GM18498 (cell line): Measurements from ENCODE around the gene MRPS33.
"Not testable (repeated sequence)": the region's sequence is repeated elsewhere in the genome, so short reads cannot be mapped to it uniquely, and the experiment has no call there.

ENCODE experiments used
- ATAC-seq: cut with Tn5 transposase; IDR thresholded peaks from one replicate; pipeline ENCODE4 v1.9.1; 2021; ENCODE audit warnings: mild to moderate bottlenecking, moderate library complexity; ENCODE audit not compliant: unreplicated experiment

The MRPS33 gene

DNA sequence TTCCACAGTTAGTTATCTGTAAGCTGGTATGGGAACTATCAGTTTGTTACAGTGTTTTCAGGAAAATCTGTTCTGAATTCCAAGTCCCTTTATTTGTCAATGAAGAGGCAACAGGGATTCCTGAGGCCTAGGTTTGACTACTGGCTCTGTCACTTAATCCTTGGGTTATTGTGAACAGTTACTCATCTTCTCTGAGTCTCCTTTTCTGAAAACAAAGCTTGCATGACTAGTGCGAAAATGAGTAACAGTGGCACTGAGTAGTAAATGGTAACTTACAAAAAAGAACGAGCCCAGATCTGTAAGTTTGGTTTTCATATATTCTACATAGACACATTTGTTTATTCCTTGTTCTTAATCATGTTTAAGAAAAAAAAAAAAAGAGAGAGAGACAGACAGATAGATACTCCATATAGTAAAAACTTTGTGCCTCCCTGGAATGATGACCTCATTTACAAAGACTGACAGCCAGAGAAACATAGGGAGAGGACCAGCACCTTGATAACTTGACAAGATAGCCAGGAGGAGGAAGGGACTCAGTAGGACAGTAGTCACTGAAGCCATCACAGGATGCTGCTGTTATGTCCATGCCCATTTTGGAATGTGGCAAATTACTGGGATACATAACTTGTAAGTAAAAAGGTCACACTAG, 1.9 kb downstream of the MRPS33 start:
- no peak for ATAC-seq

DNA sequence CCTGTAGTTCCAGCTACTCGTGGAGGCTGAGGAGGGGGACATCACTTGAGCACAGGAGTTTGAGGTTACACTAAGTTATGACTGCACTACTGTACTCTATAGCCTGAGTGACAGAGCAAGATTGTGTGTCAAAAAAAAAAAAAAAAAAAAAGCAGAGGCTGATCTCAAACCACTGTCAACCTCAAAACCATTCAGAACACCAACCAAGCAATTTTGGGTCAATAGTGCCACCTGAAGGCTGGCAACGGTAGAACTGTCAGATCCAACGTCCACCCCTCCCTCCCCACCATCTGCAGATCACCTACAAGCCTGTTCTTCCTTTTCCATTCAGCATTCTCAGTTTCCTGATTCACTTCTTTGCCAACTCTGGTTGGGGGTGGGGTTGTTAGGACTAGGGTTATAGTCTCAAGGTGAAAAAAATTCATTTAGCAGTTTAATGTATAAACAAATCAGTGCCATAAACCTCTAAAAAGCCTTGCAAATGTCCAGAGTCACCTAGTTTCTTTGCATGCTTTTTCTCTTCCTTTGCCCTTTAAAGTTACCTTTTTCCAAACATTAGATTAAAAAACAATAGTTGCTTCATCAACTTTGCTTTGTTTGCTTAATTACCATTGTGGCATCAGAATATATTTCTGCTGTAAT, 2.6 kb downstream of the MRPS33 start:
- ATAC-seq: peak; percentile 37

DNA sequence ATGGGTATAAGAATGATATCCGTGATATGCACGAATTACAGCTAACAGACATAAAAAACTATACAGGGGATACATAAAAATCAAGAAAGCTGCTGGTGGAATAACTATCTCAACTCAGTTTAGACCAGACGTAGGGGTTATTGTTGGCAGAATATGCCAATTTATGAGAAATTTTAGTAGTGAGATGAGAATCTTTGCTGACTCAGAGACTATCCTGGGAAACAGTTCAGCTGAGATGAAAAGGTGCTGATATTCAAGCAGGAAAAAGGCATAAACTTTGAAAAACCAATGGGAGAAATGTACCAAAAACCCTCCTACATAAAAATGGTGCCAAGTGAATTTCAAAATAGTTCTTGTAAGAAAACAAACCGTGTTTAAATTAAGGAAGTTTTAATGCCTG, 3.3 kb downstream of the MRPS33 start:
- ATAC-seq: no peak

DNA sequence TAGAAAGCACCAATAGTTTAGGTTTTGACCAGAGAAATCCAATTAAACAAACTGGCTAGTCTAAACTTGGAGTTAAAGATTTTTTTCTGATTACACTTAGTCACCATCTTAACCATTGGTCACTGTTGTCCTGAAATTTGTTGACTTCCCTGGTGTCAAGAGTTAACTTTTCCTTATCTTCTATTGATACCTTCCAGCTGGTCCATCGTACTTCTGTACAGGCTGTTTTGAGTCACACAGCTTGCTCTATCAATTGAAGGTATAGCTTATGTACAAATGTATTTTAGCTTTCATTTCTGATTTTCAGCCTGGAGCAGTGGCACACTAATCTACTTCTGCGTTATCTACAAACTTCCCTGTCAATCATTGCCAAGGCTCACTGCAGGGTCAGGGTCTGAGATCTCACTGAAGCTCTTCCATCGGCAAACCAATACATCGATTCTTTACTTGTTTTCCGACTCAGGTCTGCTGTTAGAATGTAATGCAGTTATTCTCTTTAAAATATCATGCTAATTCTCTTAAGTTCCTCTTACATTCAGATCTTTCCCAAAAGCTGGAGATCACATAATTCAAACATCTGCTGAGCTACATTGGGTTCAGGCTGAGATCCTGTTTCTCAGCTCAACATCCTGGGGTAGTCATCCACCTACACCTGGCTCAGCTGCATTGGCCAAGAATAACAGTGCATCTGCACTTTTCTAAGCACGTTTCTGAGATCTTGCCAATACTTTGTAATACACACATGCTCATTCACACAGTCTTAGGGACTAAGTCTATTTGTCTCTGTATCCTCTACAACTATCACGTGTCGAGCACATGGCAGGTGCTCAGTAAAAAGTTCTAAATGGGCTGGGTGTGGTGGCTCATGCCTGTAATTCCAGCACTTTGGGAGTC, 11.3 kb downstream of the MRPS33 start:
- no peak for ATAC-seq

DNA sequence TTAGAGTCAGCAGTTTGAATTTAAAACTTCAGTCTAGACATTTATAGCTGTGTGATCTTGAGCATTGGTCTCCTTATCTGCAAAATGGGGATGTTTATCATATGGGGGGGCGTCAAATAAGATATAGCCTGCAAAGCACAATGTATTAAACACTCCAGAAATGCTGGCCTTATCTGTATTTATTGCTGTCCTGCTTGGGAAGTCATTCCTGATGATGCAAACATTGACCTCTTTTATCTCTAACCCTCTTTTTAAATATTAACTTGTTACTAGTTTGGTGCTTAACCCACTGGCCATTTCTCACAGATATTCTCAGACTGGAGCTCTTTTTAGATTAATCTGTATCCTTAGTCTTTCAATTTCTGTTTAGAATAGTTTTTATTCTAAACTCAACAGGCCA, 13.2 kb downstream of the MRPS33 start:
- no peak for ATAC-seq

DNA sequence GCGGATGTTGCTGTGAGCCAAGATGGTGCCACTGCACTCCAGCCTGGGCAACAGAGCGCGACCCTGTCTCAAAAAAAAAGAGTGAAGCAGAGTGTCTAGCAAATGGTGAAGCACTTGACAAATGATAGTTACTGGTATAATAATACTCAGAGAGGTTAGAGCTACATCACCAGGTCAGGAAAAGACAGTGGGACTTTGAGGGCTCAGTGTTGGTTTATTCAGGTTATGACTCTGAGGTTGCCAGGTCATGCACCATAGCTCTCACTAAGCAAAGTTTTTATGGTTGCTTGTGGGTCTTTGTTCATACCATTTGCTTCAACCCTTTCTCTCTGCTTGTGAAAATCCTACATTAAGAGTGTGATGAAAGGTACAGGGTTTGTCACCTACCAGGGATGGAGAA, 13.6 kb downstream of the MRPS33 start:
- no peak for ATAC-seq

DNA sequence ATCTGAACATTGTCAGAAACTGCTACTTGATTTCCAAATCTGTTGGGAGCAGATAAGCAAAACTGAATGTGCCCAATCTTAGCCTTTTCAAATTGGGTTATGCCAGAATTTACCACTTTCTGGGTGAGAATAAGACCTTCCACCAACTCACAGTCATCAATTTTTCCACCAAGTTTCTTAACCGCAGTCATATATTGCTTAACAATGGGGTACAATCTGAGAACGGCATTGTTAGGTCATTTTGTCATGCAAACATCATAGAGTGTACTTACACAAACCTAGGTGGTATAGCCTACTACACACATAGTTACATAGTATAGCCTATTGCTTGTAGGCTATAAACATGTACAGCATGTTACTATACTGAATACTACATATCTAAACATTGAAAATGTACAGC, 16.0 kb downstream of the MRPS33 start:
- ATAC-seq: no peak

DNA sequence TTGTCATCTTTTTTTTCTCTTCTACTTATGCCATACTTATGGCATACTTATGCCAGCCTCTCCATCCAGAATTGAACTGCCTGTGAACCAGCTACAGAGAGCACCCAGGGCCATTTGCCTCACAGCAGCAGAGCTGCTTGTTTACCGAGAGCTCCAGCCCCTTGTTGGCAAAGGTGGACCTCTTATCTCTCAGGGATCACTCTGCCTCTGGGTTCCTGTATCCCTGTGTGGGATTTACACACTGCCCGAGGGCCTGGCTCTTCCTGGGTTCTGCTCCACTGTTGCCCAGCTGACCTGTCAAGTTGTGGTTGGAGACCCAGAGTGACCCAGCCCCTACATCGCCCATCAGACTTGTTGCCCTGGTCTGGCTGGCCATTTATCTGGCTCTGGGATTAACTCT, 22.3 kb downstream of the MRPS33 start:
- ATAC-seq: no peak

DNA sequence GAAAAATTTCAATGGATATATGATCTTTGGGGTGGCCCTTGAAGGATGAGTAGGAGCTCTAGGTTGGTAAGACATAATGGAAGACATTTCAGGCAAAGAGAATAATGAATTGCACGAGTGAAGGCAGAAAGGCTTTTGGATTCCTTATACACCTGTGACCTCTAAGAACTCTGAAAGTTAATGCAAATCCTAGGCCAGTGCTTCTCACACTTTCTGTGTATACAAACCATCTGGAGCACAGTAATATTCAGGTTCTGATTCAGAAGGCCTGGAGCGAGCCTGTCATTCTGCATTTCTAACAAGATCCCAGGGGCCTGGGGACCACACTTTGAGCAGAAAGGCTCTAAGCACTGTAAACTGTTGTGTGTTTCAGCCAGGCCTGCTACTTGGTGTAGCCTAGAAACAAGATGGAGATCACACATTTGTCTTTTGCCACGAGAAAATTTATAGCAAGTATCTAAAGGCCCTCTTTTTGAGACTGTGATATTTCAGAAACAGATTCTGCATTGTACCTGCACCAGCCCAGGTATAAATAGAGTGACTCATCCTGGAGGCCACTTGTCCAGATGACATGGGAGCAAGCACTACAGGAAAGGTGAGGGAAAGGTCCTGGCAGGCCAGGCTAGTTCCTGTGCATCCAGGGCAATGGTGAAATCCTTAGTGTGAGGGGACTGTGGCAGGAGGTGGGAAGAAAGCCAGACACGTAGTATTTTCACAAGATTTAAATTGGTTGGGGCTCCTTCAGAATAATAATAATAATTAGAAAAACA, 24.4 kb downstream of the MRPS33 start:
- ATAC-seq: no peak

DNA sequence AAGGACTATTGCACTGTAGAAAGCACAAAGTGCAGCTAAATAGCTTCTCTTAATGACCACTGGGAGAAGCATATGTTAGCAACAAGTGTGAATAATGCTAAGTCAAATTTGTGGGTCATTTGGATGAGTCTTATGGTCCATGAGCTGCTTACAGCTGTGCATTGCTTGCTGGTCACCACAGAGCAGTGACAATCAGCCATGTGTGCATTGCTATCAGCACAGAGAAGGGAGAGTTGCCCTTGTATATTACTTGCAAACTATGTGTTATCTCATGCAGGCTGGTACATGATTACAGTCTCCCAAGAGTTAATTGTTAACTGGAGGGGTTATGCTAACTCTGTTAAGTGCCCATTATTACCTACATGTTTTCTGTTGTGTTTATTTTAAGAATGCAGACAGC, 25.7 kb downstream of the MRPS33 start:
- no peak for ATAC-seq

DNA sequence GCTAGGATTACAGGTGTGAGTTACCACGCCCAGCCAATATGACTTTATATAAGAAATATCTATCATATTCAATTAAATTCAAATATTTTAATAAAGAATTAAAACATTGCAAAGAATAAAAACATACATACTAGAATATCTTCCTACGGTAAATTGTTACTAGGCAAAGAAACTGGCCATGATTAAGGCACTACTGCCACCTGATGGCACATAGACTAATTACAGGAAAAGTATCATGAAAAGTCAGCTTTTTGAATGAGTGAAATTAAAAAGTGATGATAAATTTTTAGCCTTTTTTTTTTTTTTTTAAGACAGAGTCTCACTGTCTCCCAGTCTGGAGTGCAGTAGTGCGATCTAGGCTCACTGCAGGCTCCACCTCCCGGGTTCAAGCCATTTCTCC, 30.9 kb downstream of the MRPS33 start:
- ATAC-seq: no peak

DNA sequence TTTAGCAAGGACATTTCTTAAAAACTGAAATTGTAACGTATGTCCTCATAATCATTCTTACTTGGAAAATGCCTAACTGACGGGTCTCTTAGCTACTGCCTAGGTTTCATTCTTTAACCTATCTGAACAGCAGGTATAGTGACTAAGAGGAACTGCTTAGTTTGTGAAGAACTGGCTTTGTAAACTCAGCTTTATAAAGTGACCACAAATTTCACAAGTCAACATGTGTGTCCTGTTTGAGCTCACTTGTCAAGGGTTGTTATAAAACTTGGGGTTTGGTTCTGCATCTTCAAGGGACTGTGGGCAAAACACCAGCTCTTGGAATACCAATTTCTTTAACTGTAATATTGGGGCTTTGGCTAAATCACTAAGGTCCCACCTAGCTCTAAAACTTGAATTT, 32.2 kb downstream of the MRPS33 start:
- ATAC-seq: no peak

DNA sequence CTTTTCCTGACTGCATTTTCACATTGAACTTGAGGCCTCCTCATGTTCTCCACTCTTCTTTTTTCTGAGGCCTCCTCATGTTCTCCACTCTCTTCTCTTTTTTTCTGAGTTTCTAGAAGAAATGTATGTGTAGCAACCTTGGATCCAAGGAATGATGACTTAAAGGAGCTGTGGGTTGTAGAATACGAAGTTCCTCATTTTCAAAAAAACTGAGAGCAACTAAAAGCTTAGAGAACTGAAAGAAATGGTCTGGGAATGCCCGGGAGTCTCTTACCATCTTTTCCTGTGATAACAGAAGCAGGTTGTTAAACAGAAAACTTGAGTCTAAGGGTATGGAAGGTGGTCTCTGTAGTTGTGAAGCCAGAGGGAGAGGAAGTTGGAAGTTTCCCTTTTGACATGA, 32.8 kb downstream of the MRPS33 start:
- ATAC-seq: no peak

DNA sequence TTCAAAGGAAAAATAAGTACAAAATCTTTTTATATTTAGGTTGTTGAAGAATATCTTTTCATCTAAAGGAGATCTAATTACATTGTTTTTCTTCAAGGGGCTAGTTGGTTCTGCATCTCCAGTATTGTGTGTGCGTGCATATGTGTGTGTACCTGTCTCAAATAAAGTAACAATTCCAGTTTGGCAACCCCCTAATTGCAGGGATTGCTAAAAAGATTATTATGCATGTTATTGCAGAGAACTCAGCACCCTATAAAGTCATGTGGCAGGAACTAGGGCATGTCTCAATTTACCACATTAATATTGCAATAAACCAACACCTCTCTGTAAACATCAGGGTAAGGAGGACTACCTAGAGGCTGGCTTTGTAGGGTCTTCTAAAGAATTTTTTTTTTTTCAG, 37.0 kb downstream of the MRPS33 start:
- no peak for ATAC-seq

DNA sequence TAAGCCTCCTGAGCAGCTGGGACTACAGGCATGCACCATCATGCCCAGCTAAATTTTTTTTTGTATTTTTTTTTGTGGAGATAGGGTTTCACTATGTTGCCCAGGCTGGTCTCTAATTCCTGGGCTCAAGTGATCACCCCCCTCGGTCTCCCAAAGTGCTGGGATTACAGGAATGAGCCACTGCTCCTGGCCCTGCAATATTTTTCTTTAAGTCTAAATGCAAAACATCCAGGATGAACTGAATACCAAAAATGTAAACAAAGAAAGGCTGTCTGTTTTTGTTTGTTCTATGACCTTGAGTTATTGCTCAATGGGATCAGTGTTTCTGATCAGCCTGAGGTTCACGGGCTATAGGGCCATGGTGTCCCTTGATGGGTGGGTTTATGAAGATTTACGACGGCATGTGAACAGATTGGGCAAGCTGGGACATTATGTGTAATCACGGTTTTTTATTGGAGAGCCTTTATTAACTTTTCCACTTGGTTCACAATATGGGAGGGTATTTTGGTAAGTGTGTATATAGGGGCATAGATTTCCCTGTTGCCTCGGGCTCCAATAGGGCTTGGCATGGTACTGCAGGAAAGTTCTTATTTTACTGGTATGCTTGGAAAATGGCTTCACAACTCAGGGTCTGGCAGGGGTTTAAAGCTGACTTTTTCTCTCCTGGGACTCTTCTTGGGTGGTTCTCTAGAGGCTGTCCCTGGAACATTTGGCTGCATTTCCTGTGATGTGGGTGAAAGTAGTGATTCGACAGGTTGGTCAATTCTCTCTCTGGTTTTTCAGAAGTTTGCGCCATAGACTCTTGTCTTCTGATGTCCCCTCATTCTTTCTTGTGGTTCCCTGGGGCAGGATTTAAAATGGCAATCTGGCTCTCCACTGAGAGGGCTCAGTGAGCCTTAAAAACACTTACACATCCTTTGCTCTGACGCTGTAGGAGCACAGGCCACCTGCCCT, 41.6 kb downstream of the MRPS33 start:
- no peak for ATAC-seq

DNA sequence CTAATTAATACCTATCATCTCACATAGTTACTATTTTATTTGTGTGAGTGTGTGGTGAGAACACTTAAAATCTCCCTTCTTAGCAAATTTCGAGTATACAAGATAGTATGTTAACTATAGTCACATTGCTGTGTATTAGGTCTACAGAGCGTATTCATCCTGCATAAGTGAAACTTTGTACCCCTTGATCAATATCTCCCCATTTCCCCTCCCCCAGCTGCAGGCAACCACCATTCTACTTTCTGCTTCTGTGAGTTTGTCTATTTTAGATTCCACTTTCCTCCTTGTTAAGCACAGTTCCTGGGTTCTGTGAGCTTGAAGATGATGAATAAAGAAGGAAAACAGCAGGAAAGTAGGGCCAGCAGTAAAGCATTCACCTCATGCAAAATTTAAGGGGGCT, 42.4 kb downstream of the MRPS33 start:
- ATAC-seq: no peak

DNA sequence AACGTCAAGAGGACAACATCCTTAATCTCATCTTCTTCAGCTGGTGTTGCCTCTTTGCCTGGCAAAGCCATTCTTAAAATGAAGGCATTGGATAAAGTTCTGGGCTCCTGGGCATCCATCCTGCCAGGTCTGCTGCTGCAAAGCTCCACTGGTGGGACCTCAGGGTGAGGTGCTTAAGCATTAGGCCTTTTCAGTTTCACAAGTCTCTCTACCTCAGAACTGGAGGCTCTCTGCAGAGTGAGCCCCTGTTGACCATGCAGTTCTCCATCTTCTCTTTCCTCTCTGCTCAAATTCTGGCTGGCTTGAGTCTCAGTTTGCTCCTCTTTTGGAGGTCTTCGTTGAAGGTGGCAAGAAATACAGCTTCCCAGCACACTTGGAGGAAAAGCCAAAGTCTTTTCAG, 47.3 kb downstream of the MRPS33 start:
- no peak for ATAC-seq

DNA sequence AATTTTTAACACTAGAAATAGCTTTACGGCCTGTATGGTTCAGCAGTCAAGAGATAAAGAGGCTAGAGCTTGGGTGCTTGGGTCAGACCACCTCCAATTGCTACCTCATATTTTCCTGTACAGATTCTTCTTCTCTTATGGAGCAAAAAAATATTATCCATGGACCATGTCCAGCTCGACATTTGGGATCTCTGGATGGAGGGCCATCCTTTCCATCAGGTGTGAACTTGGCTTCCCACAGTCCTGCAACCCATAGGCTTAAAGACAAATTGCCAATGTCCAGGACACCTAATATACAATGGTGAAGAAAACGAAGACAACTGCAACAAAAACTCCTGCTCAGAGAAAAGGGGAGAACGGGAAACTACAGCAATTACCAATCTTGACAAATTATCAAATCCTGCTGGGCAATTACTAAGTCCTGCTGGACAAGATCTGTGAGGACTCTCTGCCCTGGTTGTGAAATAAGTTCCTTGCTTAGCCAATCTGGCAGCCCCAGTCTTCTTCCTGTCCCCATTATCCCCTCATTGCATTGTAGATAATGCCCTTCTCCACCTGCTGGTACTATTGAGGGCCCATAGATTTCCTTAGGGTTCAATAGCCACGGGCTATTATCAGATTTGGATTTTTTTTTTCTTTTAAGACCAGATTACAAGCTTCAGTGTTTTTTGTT, 48.1 kb downstream of the MRPS33 start:
- ATAC-seq: no peak

DNA sequence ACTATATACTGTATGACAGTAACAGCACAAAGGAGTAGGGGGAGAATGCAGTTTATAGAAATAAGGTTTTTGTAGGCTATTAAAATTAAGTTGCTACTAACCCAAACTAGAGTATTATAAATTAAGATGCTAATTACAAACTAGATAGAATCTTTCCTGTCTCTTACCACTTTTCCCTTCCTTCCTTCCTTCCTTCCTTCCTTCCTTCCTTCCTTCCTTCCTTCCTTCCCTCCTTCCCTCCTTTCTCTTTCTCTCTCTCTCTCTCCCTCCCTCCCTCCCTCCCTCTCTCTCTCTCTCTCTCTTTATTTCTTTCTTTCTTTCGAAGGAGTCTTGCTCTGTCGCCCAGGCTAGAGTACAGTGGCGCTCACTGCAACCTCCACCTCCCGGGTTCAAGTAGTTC, 53.6 kb downstream of the MRPS33 start:
- ATAC-seq: no peak

DNA sequence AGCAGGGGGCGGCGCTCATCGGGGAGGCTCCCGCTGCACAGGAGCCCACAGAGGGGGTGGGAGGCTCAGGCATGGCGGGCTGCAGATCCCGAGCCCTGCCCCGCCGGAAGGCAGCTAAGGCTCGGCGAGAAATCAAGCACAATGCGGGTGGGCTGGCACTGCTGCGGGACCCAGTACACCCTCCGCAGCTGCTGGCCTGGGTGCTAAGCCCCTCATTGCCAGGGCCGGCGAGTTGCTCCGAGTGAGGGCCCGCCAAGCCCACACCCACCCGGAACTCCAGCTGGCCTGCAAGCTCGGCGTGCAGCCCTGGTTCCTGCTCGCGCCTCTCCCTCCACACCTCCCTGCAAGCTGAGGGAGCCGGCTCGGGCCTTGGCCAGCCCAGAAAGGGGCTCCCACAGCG, 57.8 kb downstream of the MRPS33 start:
- not testable (repeated sequence) for ATAC-seq
